Cardiac muscle cell (in vitro differentiated cells and primary cell): ENCODE results near the gene TEX53. TPM values are rescaled to one million over a fixed set of nuclear protein-coding genes. Genes with fewer than 3 reads are reported as not detected.

Experiments
- DNase-seq, 2 donors: peaks; one replicate each; pipeline versions ENCODE4 v3.0.0 to v3.0.0-alpha.2; 2010 to 2017; ENCODE audit warnings: low read depth in 1 of 2, low spot score in 1 of 2
- H3K27ac ChIP-seq: fragments of 200-600 bp; sonication (generic); 2 replicates; pipeline ENCODE4 v1.5.1; 2016
- H3K27me3 ChIP-seq: fragments of 200-600 bp; sonication (generic); 2 replicates; pipeline ENCODE4 v1.6.0; 2016; ENCODE audit warnings: control low read depth
- H3K36me3 ChIP-seq: fragments of 200-600 bp; sonication (generic); 2 replicates; pipeline ENCODE4 v1.5.1; 2016; ENCODE audit warnings: control low read depth
- H3K4me1 ChIP-seq: fragments of 200-600 bp; sonication (generic); 2 replicates; pipeline ENCODE4 v1.8.1; 2017; ENCODE audit warnings: low read depth, mild to moderate bottlenecking, mixed run types
- H3K4me3 ChIP-seq: fragments of 200-600 bp; sonication (generic); 2 replicates; pipeline ENCODE4 v1.5.1; 2016; ENCODE audit warnings: mild to moderate bottlenecking
- H3K9me3 ChIP-seq: fragments of 200-600 bp; sonication (generic); 2 replicates; pipeline ENCODE4 v1.5.1; 2017; ENCODE audit warnings: low read depth, mild to moderate bottlenecking, control low read depth
- CTCF ChIP-seq: IDR thresholded peaks from 2 replicates; pipeline ENCODE4 v1.5.1; 2012; ENCODE audit warnings: low read depth, mild to moderate bottlenecking, low read length
- polyA plus RNA-seq: library from polyadenylated mRNA; unstranded; fragments of >200 nt; fragmentation: Nextera tagmentation; extraction: Ambion mirVana; gene quantifications from 2 replicates; pipeline ENCODE4 v1.2.1, GENCODE V29; 2016
- total RNA-seq: library from RNA; depleted of rRNA; stranded (reverse); fragments of >200 nt; gene quantifications from 2 replicates; pipeline ENCODE4 v1.2.3, GENCODE V29; 2016

TEX53 gene
- total and polyA plus RNA-seq, 2 experiments from 2014 or later = not detected

DNA sequence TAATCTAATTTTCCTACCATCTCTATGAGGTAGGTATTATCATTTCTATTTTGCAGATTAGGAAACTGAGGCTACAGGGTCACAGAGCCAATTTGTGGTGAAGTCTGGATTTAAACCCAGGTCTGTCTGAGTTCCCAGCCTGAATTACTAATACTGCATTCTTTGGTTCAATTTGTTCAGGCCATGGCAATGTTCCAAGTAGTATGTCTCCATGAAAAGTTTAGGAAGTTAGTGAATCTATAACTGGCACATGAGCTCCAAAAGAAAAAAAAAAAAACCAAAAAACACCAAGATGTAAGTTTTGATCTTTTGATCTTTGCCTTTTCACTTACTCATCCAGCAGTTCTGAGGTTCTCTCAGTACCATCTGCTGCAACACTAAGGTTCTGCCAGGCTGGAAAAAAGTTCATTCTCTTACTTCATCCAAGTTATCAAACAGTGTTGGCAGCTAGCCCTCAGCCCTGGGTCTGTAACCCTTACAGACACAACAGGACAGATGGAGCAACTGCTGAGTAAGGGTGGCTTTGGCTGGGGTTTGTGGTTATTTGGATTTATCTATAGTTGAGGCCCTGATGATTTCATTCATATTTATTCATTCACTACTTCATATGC is 50.9 kb downstream of the TEX53 start:
- no peaks in the 10 kb centered on the region for H3K36me3 ChIP-seq
- H3K4me1 ChIP-seq = no peaks in the 10 kb centered on the region
- no peak overlapping the region for H3K4me3 ChIP-seq
- H3K27me3 ChIP-seq = no peaks in the 10 kb centered on the region
- DNase-seq = peak in 1 of 2 donors; percentile 92
- H3K27ac ChIP-seq = no peak overlapping the region
- TF ChIP-seq CTCF = no peak
- H3K9me3 ChIP-seq = no peaks in the 10 kb centered on the region

Other genes starting within 250 kb of the TEX53 start
- 7.3 and 12.5 TPM in 2 replicates for gene WHRN, start 152.3 kb downstream of the TEX53 start, total RNA-seq
- gene WHRN, start 152.3 kb downstream of the TEX53 start, polyA plus RNA-seq = 10.8 and 12.8 TPM in 2 replicates
- gene ATP6V1G1, start 70.0 kb downstream of the TEX53 start, total RNA-seq = 270 and 315 TPM in 2 replicates
- gene ATP6V1G1, start 70.0 kb downstream of the TEX53 start, polyA plus RNA-seq = 258 and 280 TPM in 2 replicates
- gene TMEM268, start 46.5 kb downstream of the TEX53 start, total RNA-seq = 1.5 and 2.7 TPM in 2 replicates
- gene TMEM268, start 46.5 kb downstream of the TEX53 start, polyA plus RNA-seq = 0.99 and 3.2 TPM in 2 replicates
- gene TEX48, start 24.4 kb upstream of the TEX53 start, total RNA-seq = not detected in 2 replicates
- gene TEX48, start 24.4 kb upstream of the TEX53 start, polyA plus RNA-seq = not detected in 2 replicates
- not detected in 2 replicates for gene TNFSF15, start 148.2 kb upstream of the TEX53 start, total RNA-seq
- gene TNFSF15, start 148.2 kb upstream of the TEX53 start, polyA plus RNA-seq = not detected in 2 replicates